ENCODE measurements around the gene CRYGB. TPM values are rescaled to one million over a fixed set of nuclear protein-coding genes. Genes with fewer than 3 reads are reported as not detected.
"Not testable (repeated sequence)": the region's sequence is repeated elsewhere in the genome, so short reads cannot be mapped to it uniquely, and the experiment has no call there.

Gene CRYGB
- total RNA-seq, 1 experiment from 2014 or later: not detected

DNA sequence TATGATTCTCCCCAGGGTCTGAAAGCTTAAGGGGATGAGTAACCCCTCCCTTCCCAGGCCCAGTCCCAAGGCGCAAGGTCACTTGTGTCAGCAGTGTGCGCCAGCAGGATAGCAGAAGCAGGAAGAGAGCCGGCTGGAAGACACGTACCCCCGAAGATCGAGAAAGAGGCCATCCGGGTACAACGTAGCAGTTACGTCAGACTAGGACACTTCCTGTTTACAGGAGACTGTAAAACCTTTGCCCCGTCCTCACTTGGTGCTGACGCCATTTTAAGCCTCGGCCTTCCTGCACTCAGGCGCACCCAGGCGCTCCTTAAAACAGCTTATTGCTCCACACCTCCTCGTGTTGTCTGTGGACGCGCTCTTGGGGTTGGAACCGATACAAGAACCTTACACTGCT, 6.5 kb downstream of the CRYGB start:
- CTCF ChIA-PET: no interaction called here
- intact Hi-C loops (cut with micrococcal nuclease; ENCODE audit: unreplicated experiment): no loop called here
- Histone ChIP-seq H3K4me3 (ENCODE audit: low read depth in 2 of 2, low read length in 2 of 2) (no peak overlapping the region), H3K9me3 (ENCODE audit: control insufficient read depth, insufficient read depth, low read depth, low read length) (no peaks in the 10 kb centered on the region), H3K36me3 (ENCODE audit: control insufficient read depth, insufficient read depth, low read length) (no peaks in the 10 kb centered on the region), H3K27ac (ENCODE audit: low read length) (no peak overlapping the region), H3K4me1 (ENCODE audit: control insufficient read depth, insufficient read depth, low read length) (no peaks in the 10 kb centered on the region), H3K27me3 (ENCODE audit: control insufficient read depth, insufficient read depth, low read length) (no peaks in the 10 kb centered on the region)
- in situ Hi-C loops (cut with HindIII; ENCODE audit: low pct_unique_long_range_greater_than_20kb, low sequenced_read_pairs): no loop called here
- TF ChIP-seq POLR2AphosphoS5 (IDR thresholded peaks at IDR 0.05; ENCODE audit: low read depth, low read length) (no peak), SIN3A (IDR thresholded peaks at IDR 0.05; ENCODE audit: borderline replicate concordance, insufficient read depth, low read depth, low read length) (no peak), TCF7L2 (IDR thresholded peaks at IDR 0.05; ENCODE audit: low read depth, low read length) (no peak)
- TF ChIP-seq, protein P1, sequence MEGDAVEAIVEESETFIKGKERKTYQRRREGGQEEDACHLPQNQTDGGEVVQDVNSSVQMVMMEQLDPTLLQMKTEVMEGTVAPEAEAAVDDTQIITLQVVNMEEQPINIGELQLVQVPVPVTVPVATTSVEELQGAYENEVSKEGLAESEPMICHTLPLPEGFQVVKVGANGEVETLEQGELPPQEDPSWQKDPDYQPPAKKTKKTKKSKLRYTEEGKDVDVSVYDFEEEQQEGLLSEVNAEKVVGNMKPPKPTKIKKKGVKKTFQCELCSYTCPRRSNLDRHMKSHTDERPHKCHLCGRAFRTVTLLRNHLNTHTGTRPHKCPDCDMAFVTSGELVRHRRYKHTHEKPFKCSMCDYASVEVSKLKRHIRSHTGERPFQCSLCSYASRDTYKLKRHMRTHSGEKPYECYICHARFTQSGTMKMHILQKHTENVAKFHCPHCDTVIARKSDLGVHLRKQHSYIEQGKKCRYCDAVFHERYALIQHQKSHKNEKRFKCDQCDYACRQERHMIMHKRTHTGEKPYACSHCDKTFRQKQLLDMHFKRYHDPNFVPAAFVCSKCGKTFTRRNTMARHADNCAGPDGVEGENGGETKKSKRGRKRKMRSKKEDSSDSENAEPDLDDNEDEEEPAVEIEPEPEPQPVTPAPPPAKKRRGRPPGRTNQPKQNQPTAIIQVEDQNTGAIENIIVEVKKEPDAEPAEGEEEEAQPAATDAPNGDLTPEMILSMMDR (IDR thresholded peaks at IDR 0.05): no peak
- TF ChIP-seq, protein P2, sequence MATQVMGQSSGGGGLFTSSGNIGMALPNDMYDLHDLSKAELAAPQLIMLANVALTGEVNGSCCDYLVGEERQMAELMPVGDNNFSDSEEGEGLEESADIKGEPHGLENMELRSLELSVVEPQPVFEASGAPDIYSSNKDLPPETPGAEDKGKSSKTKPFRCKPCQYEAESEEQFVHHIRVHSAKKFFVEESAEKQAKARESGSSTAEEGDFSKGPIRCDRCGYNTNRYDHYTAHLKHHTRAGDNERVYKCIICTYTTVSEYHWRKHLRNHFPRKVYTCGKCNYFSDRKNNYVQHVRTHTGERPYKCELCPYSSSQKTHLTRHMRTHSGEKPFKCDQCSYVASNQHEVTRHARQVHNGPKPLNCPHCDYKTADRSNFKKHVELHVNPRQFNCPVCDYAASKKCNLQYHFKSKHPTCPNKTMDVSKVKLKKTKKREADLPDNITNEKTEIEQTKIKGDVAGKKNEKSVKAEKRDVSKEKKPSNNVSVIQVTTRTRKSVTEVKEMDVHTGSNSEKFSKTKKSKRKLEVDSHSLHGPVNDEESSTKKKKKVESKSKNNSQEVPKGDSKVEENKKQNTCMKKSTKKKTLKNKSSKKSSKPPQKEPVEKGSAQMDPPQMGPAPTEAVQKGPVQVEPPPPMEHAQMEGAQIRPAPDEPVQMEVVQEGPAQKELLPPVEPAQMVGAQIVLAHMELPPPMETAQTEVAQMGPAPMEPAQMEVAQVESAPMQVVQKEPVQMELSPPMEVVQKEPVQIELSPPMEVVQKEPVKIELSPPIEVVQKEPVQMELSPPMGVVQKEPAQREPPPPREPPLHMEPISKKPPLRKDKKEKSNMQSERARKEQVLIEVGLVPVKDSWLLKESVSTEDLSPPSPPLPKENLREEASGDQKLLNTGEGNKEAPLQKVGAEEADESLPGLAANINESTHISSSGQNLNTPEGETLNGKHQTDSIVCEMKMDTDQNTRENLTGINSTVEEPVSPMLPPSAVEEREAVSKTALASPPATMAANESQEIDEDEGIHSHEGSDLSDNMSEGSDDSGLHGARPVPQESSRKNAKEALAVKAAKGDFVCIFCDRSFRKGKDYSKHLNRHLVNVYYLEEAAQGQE (IDR thresholded peaks at IDR 0.05; ENCODE audit: insufficient read depth in 1 of 2, low read depth in 2 of 2, low read length in 1 of 2): no peak
- POLR2A ChIA-PET: no interaction called here
- no peak for ATAC-seq
- no peak for DNase-seq (ENCODE audit: low read depth, low spot score)
- BruUV-seq (replicated peaks): no TSS peak

DNA sequence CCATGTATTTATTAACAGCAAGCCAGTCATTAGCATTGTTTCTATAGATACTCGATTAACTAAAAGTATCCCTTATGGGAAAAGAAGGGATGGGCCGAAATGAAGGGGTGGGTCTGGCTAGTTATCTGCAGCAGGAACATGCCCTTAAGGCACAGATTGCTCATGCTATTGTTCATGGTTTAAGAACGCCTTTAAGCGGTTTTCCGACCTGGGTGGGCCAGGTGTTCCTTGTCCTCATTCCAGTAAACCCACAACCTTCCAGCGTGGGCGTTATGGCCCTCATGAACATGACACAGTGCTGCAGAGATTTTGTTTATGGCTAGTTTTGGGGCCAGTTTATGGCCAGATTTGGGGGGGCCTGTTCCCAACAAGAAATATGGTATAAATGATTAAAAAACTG, 7.6 kb downstream of the CRYGB start:
- CTCF ChIA-PET: not testable (repeated sequence)

DNA sequence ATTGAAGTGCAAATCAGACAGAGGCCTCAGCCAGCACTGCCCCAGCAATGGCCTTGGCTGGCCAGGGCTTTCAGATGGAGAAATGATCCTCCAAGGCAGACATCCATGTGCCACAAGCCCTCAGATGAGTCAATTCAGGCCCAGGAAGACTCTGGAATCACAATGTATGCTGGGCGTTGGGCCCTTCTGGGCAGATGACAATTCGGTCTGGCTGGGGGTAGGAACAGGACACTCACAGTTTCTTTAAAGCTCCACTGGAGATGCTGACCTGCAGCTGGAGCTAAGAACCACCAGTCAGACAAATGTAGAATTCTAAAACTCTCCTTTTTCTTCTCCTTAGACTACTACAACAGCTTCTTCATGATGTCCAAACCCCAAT, 9.3 kb downstream of the CRYGB start:
- Histone ChIP-seq H3K9me3 (ENCODE audit: control insufficient read depth, insufficient read depth, low read depth, low read length) (no peaks in the 10 kb centered on the region), H3K27ac (ENCODE audit: low read length) (no peak overlapping the region), H3K4me3 (ENCODE audit: low read depth in 2 of 2, low read length in 2 of 2) (no peak overlapping the region), H3K27me3 (ENCODE audit: control insufficient read depth, insufficient read depth, low read length) (no peaks in the 10 kb centered on the region), H3K4me1 (ENCODE audit: control insufficient read depth, insufficient read depth, low read length) (no peaks in the 10 kb centered on the region), H3K36me3 (ENCODE audit: control insufficient read depth, insufficient read depth, low read length) (no peaks in the 10 kb centered on the region)
- CTCF ChIA-PET: no interaction called here
- POLR2A ChIA-PET: no interaction called here
- in situ Hi-C loops (cut with HindIII; ENCODE audit: low pct_unique_long_range_greater_than_20kb, low sequenced_read_pairs): no loop called here
- intact Hi-C loops (cut with micrococcal nuclease; ENCODE audit: unreplicated experiment): no loop called here
- ATAC-seq (no peak), DNase-seq (ENCODE audit: low read depth, low spot score) (no peak)
- TF ChIP-seq, protein P2 (IDR thresholded peaks at IDR 0.05; ENCODE audit: insufficient read depth in 1 of 2, low read depth in 2 of 2, low read length in 1 of 2): no peak
- TF ChIP-seq POLR2AphosphoS5 (IDR thresholded peaks at IDR 0.05; ENCODE audit: low read depth, low read length) (no peak), TCF7L2 (IDR thresholded peaks at IDR 0.05; ENCODE audit: low read depth, low read length) (no peak), SIN3A (IDR thresholded peaks at IDR 0.05; ENCODE audit: borderline replicate concordance, insufficient read depth, low read depth, low read length) (no peak)
- TF ChIP-seq, protein P1 (IDR thresholded peaks at IDR 0.05): no peak
- no TSS peak for BruUV-seq (replicated peaks)

More for the DNA sequence above, 7.6 kb downstream of the CRYGB start:
- ATAC-seq; H3K27me3 ChIP-seq (ENCODE audit: control insufficient read depth, insufficient read depth, low read length); H3K9me3 ChIP-seq (ENCODE audit: control insufficient read depth, insufficient read depth, low read depth, low read length); intact Hi-C loops (cut with micrococcal nuclease; ENCODE audit: unreplicated experiment); H3K4me1 ChIP-seq (ENCODE audit: control insufficient read depth, insufficient read depth, low read length); H3K27ac ChIP-seq (ENCODE audit: low read length); BruUV-seq (replicated peaks); H3K4me3 ChIP-seq (ENCODE audit: low read depth in 2 of 2, low read length in 2 of 2); H3K36me3 ChIP-seq (ENCODE audit: control insufficient read depth, insufficient read depth, low read length); in situ Hi-C loops (cut with HindIII; ENCODE audit: low pct_unique_long_range_greater_than_20kb, low sequenced_read_pairs); DNase-seq (ENCODE audit: low read depth, low spot score); POLR2A ChIA-PET: not testable (repeated sequence)

All from Panc1 (cell line).